Forelimb muscle (tissue), 1 donor: Measurements from ENCODE around the gene ZNF780B. TPM values are rescaled to one million over a fixed set of nuclear protein-coding genes. Genes with fewer than 3 reads are reported as not detected.
"Not testable (repeated sequence)": the region's sequence is repeated elsewhere in the genome, so short reads cannot be mapped to it uniquely, and the experiment has no call there.

Experiments
- DNase-seq: peaks from one replicate; pipeline ENCODE4 v3.0.0-alpha.2; 2013; ENCODE audit warnings: low read depth
- polyA plus RNA-seq: library from polyadenylated mRNA; unstranded; fragments of 120-200 nt; gene quantifications from one replicate; pipeline ENCODE4 v1.2.1, GENCODE V29; 2013; ENCODE audit not compliant: insufficient read length

ZNF780B gene
- polyA plus RNA-seq, 1 donor = 13.4 TPM

DNA sequence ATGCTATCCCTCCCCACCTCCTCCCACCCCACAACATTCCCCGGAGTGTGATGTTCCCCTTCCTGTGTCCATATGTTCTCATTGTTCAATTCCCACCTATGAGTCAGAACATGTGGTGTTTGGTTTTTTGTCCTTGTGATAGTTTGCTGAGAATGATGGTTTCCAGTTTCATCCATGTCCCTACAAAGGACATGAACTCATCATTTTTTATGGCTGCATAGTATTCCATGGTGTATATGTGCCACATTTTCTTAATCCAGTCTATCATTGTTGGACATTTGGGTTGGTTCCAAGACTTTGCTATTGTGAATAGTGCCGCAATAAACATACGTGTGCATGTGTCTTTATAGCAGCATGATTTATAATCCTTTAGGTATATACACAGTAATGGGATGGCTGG, 18.0 kb downstream of the ZNF780B start:
- DNase-seq = not testable (repeated sequence)

GRCh38 chr19:40035996-40036395, 20.0 kb downstream of the ZNF780B start:
- DNase-seq = no peak

GRCh38 chr19:40033989-40034560, 22.0 kb downstream of the ZNF780B start:
- no peak for DNase-seq

DNA sequence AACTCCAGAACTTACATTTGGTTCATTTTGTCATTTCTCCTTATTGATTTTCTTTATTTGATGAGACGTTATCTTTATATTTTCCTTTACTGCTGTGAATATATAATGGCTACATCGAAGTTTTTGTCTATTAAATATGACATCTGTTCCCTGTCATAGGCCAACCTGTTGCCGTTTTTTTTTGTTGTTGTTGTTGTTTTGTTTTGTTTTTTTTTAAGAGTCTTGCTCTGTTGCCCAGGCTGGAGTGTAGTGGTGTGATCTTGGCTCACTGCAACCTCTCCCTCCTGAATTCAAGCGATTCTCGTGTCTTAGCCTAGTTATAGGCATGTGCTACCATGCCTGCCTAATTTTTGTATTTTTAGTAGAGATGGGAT, 29.4 kb downstream of the ZNF780B start:
- no peak for DNase-seq

DNA sequence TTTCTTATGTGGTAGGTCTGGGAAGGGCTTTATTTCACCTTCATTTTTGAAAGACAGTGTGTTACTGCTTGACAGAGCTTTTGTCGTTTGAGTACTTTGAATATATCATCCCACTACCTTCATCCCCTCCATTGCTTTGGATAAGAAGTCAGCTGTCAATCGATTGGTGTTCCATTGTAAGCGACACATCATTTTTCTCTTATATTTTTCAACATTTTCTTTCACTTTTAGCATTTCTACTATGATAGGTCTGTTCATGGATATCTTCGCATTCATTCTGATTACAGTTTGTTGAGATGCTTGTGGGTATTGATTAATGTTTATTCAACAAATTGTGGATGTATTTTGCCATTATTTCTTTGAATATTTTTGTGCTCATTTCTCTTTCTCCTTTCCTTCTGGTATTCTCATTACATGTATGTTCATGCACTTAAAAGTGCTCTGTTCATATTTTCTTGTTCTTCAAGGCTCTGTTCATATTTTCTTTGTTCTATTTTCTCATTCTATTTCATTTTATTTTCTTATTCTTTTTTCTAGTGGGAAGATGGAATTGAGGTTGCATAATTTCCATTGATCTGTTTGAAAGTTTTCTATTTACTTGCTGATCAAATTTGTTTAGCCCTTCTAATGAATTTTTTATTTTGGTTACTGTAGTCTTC, 30.0 kb downstream of the ZNF780B start:
- no peak for DNase-seq

DNA sequence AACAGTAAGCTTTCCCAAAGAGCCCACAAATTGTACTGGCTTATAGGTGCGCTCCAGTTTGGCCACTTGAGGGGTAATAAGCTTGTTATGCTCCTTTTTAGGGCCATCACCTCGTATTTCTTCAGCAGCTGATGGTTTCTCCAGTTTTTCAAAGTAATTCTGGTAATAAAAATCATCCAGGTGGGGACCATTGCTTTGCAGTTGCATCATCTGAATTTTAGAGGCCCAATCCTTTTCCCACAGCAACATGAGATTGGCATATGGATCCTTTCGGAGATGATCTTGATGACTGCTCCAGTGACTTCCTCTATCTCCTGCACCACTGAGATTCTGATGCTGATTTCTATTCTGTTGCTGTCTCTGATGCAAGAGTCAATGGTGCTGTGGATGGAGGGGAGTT, 32.1 kb downstream of the ZNF780B start:
- DNase-seq = no peak

DNA sequence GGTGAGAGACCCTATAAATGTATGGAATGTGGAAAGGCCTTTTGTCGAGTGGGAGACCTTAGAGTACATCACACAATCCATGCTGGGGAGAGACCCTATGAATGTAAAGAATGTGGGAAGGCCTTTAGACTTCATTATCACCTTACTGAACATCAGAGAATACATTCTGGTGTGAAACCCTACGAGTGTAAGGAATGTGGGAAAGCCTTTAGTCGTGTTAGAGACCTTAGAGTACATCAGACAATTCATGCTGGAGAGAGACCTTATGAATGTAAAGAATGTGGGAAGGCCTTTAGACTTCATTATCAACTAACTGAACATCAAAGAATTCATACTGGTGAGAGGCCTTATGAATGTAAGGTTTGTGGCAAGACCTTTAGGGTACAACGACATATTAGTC, 42.0 kb downstream of the ZNF780B start:
- no peak for DNase-seq

- no peak for DNase-seq
Measured at GRCh38 chr19:40009674-40010073, 46.4 kb downstream of the ZNF780B start.

DNA sequence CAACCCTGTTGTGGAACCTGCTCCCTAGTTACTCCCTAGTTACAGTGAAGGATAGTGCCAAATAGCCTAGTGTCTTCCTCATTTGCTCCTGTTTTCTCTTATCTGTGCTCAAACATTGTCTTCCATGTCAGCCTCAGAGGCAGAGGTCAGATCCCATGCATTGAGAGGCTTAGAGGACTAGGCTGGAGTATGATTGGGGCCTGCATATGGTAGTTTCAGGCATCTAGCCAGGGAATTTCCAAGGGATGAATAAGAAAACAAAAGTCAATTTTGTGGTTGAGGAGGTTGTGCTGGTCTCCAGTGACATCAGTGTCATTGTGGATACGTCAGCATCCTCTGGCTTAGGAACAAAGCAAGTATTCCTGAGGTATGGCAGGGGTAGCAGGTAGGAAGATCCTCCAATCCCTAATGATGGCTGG, 49.7 kb downstream of the ZNF780B start:
- DNase-seq = no peak

DNA sequence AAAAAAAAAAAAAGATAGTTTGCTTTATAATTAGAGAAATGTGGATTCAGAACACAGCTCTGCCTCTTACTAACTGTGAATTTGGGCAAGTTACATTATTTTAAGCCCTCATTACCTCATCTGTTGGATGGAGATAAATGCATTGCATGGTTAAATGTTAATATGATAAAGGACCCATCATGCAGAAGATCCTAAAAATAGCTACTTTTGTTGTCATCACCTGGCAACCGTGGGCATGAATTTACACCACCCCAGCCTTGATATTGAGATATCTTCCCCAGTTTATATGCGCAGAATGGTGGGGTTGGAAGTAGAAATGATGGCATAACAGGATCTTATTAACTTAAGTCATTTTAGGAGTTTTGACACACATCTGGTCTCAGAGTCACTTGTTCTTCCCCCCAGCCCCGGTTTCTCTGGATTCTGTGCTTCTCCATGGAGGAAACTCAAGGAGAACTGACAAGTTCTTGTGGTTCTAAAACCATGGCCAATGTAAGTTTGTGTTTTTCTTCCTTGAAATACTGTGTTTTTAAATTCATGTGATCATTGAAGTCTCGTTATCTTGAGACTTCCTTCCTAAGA, 50.2 kb downstream of the ZNF780B start:
- no peak for DNase-seq

DNA sequence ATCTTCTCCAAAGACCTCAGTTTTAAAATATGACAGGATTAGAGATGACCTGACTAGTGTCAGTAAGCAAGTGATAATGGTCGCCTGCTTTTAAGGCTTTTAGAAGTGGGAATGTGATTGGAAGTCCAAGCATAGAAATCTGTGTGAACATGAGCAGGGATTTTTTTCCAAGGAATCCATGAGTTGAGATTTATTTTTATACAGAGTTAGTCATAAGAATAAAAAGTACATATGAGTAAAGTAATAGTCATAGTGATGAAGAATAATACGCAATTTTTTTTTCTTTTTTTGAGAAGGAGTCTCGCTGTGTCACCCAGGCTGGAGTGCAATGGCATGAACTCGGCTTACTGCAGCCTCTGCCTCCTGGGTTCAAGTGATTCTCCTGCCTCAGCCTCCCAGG, 57.5 kb downstream of the ZNF780B start:
- no peak for DNase-seq

DNA sequence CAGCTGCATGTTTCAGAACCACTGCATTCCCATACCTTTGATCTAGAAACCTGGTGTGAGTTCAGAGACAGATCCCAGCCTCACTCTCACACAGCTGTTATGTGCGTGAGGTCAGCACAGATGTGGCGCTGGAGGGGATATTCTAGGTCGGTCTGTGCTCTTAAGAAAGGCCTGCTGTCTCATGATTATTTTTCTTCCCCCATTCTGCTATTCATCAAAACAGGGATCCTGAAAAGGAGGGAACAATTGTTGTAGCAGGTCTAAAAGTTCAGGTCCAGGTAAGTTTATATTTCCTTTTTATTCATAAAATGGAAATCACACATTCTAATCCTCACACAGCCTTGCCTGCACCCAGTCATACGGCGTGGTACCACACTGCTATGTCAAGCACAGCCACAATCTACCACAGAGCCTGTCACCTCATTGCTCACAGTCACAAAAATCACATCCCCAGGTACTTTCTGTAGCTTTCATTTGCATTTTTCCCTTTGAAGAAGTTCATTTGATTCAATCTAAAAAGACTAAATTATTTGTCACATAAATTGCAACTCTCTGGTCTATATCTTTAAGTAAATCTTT, 58.3 kb downstream of the ZNF780B start:
- DNase-seq = no peak

DNA sequence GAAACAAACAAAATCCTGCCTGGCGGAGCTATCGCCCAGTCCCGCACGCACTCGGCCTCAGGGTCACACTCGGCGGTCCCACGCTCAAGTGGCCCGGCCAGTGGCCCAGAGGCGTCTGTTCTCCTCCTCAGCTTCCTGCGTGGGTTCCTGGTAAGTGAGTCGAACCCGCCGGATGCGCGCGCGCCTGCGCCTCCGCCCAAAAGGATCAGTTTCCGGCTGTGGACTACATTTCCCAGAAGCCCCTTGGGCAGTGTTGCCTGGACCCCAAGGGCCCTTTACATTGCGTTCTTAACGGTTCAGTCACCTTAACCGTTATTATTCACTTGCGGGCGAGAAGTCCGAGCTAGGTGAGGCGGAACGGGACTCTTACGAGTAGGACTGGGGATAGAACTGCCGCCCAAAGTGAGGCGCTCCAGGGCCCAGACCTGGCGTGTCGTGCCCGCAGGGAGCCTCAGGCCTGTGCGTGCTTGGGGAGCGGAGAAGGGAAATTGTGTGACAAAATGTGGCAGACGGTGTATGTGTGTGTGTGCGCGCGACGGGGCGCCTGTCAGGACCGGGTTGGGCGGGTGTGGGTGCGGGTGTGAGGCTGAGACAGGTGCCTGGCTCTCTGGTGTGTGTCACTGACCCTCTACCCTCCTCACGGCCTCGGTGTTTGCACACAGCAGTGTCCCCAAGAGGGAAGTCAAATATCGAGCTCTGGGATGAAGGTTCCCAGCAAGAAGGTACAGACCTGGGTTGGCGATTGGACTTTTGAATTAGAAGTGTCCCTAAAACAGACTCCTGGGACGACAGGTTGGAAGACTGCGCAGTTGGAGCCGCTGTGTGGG, 59.0 kb downstream of the ZNF780B start, which contains the start of gene ZNF546:
Gene ZNF546, plus strand, starts transcription at position 250 of the 827 bp plus-strand sequence. CDS start 1,267 bp downstream, outside the sequence.
- peak; percentile 81 for DNase-seq

DNA sequence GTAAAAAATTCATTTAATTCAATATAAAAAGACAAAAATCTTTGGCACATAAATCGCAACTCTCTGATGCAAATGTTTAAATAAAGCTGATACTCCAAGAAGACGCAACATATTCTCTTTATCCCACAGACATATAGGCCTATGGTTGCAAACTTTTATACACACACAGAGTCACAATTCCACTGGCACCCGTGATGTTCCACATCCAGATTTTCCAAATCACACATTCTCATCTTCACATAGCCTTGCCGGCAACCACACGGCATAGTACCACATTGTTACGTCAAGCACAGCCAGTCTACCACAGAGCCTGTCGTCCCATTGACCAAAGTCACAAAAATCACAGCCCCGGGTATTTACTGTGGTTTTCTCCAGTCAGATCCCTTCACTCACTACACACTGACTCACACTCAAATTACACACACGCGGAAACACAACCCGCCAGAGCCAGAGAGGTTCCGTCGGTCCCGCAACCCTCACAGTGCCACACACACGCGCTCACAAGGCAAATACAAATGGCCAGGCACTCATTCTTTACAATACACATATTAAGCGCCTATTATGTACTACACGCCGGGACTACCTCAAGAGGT, 59.7 kb downstream of the ZNF780B start:
- DNase-seq = no peak

DNA sequence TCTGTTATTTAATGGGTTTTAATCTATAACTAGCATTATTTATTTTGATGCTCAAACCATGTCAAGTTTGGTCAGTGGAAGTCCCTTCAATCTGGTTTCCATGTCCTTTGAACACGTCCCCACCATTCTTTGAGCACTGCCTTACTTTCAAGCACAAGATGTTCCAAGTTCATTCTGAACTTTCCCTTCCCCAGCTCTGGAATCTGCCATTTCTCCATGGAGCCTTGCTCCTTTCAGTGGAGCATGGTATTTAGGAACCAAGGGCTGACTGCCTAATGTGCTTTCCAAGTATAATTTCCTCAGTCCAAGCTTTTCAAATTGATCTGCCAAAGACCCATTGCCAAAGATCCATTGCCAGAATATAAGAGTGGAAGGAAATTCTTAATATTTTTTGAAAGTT, 60.2 kb downstream of the ZNF780B start:
- no peak for DNase-seq

GRCh38 chr19:39994361-39994760, 61.7 kb downstream of the ZNF780B start:
- no peak for DNase-seq

DNA sequence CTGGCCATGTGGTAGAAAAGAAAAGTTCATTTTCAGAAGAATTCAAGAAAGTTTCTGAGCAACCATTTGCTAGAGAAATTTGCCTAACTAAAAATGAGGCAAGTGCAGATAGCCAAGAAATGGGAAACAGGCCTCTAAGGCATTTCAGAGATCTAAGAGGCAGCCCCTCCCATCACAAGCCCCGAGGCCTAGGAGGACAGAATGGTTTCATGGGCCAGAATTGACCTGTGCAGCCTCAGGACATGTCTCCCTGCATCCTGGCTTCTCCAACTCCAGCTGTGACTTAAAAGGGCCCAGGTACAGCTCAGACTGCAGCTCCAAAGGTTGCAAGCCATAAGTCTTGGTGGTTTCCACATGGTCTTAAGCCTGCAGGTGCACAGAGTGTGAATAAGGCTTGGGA, 62.4 kb downstream of the ZNF780B start:
- DNase-seq = no peak

- DNase-seq = no peak
Measured at GRCh38 chr19:39987596-39987995, 68.4 kb downstream of the ZNF780B start.

DNA sequence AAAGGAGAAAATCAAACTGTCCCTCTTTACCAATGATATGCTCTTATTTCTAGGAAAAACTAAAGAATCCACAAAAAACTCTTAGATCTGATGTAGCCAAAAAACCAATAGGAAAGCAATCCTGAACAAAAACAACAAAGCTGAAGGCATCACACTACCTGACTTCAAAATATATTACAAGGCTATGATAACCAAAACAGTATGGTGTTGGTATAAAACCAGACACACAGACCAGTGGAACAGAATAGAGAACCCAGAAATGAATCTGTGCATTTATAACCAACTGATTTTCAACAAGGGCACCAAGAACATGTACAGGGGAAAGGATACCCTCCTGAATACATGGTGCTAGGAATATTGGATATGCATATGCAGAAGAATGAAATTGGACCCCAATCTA, 68.9 kb downstream of the ZNF780B start:
- no peak for DNase-seq

GRCh38 chr19:39986643-39987042, 69.4 kb downstream of the ZNF780B start:
- DNase-seq = no peak

DNA sequence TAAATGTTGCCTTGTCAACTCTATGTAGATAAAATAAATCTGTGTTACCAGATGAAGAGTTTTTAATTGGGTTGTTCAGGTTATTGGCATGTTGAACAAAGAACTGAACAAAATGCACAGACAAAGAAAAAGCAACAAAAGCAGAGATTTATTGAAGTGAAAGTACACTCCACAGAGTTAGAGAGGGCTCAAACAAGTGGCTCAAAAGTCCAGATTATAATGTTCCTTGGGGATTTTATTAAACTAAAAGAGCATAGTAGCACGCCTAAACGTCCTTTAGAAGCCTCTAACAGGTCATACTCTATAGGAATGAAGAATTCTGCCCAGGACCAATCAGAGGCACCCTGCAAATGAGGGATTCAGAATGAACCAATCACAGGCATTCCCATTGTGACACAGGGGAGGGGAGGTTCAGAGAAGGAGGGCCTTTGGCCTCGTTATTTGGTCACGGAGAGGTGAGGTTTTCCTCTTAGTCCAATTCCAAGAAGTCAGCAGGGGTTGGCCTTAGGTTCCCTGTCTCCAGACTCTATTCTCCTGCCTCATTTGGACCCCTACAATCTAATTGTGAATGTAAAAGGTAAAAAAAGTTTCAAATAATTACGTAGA, 72.2 kb downstream of the ZNF780B start:
- no peak for DNase-seq
